Pulmonary artery endothelial cell (primary cell): ENCODE results near the gene LCN9. TPM values are rescaled to one million over a fixed set of nuclear protein-coding genes. Genes with fewer than 3 reads are reported as not detected.

ENCODE experiments used
- total RNA-seq: library from RNA; depleted of rRNA; stranded (reverse); fragments of >200 nt; gene quantifications from 2 replicates; pipeline ENCODE4 v1.2.3, GENCODE V29; 2014

Gene LCN9
- total RNA-seq, 1 donor from 2014 or later: not detected

Other genes starting within 250 kb of the LCN9 start
- gene PPP1R26, start 183.5 kb upstream of the LCN9 start, total RNA-seq: 16.1 and 16.6 TPM in 2 replicates
- 22.6 and 23.0 TPM in 2 replicates for gene MRPS2, start 162.6 kb upstream of the LCN9 start, total RNA-seq
- gene LCN1, start 141.9 kb upstream of the LCN9 start, total RNA-seq: not detected in 2 replicates
- gene OBP2A, start 117.2 kb upstream of the LCN9 start, total RNA-seq: not detected in 2 replicates
- gene PAEP, start 101.6 kb upstream of the LCN9 start, total RNA-seq: not detected in 2 replicates
- gene GLT6D1, start 23.8 kb upstream of the LCN9 start, total RNA-seq: not detected in 2 replicates
- not detected in 2 replicates for gene SOHLH1, start 36.2 kb downstream of the LCN9 start, total RNA-seq
- under 0.01 TPM in 1 of 2 replicates, not detected in the other for gene KCNT1, start 38.9 kb downstream of the LCN9 start, total RNA-seq
- 18.6 and 20.5 TPM in 2 replicates for gene CAMSAP1, start 244.2 kb downstream of the LCN9 start, total RNA-seq